ENCODE measurements around the gene SSUH2. TPM values are rescaled to one million over a fixed set of nuclear protein-coding genes. Genes with fewer than 3 reads are reported as not detected.

Gene SSUH2
- total RNA-seq, 4 donors from 2014 or later = 0.62 TPM; not detected in 3

DNA sequence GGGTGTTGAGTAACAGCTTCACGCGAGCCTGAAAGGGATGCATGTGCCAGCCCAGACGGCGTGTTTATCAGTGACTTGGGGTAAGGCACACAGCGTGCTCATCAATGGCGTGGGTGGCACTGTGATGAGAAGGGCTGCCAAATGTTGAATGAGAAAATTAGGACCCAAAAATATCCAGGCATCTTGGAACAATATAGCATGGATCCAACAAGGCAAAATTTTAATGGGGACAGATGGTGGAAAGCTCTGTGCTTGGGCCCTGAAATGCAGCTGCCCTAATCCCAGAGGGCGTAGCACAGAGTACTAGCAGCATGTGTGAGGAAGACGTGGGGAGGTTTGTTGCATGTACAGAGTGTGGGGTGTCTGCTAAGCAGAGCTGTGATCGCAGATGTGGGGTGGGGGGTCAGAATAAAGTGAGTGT, 48.9 kb downstream of the SSUH2 start:
- 85% methylated on average over 9 of the region's 9 CpGs for WGBS
- TF ChIP-seq POLR2AphosphoS5 (IDR thresholded peaks at IDR 0.05) (no peak), EP300 (IDR thresholded peaks at IDR 0.05) (no peak), POLR2A (IDR thresholded peaks at IDR 0.05) (no peak)
- TF ChIP-seq, protein P1, sequence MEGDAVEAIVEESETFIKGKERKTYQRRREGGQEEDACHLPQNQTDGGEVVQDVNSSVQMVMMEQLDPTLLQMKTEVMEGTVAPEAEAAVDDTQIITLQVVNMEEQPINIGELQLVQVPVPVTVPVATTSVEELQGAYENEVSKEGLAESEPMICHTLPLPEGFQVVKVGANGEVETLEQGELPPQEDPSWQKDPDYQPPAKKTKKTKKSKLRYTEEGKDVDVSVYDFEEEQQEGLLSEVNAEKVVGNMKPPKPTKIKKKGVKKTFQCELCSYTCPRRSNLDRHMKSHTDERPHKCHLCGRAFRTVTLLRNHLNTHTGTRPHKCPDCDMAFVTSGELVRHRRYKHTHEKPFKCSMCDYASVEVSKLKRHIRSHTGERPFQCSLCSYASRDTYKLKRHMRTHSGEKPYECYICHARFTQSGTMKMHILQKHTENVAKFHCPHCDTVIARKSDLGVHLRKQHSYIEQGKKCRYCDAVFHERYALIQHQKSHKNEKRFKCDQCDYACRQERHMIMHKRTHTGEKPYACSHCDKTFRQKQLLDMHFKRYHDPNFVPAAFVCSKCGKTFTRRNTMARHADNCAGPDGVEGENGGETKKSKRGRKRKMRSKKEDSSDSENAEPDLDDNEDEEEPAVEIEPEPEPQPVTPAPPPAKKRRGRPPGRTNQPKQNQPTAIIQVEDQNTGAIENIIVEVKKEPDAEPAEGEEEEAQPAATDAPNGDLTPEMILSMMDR (IDR thresholded peaks at IDR 0.05) = no peak
- no peak for DNase-seq (ENCODE audit: low spot score in 2 of 2)
- Histone ChIP-seq H3K27me3 (no peaks in the 10 kb centered on the region), H3K36me3 (no peaks in the 10 kb centered on the region), H3K9me3 (no peaks in the 10 kb centered on the region), H3K27ac (no peak overlapping the region), H3K4me3 (no peak overlapping the region), H3K4me1 (peaks cover 11% of the 10 kb centered on the region)

DNA sequence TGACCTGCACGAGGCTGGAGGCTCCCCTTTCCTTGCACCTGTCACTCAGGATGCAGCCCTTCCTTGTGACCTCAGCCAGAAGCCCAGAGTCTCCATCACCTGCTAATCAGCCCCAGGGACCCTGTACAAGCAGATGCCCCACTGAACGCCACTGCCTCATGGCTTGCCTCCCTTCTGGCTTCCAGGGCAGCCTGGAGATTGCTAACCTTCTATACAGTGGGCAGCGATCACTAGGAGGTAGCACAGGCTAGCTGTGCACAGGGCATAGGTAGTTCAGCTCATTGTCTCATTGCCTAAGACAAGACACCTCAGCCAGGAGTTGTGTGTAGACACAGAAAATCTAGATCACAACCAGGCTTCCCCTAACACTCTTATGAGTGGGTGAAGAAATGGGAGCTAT, 49.3 kb downstream of the SSUH2 start:
- Histone ChIP-seq H3K27ac (no peak overlapping the region), H3K36me3 (no peaks in the 10 kb centered on the region), H3K4me3 (no peak overlapping the region), H3K9me3 (no peaks in the 10 kb centered on the region), H3K27me3 (no peaks in the 10 kb centered on the region), H3K4me1 (peaks cover 11% of the 10 kb centered on the region)
- TF ChIP-seq, protein P1 (IDR thresholded peaks at IDR 0.05) = no peak
- no peak for TF ChIP-seq POLR2A (IDR thresholded peaks at IDR 0.05)
- no peak for TF ChIP-seq EP300 (IDR thresholded peaks at IDR 0.05)
- no peak for TF ChIP-seq POLR2AphosphoS5 (IDR thresholded peaks at IDR 0.05)
- WGBS = 92% methylated on average over 3 of the region's 3 CpGs
- no peak for DNase-seq (ENCODE audit: low spot score in 2 of 2)

DNA sequence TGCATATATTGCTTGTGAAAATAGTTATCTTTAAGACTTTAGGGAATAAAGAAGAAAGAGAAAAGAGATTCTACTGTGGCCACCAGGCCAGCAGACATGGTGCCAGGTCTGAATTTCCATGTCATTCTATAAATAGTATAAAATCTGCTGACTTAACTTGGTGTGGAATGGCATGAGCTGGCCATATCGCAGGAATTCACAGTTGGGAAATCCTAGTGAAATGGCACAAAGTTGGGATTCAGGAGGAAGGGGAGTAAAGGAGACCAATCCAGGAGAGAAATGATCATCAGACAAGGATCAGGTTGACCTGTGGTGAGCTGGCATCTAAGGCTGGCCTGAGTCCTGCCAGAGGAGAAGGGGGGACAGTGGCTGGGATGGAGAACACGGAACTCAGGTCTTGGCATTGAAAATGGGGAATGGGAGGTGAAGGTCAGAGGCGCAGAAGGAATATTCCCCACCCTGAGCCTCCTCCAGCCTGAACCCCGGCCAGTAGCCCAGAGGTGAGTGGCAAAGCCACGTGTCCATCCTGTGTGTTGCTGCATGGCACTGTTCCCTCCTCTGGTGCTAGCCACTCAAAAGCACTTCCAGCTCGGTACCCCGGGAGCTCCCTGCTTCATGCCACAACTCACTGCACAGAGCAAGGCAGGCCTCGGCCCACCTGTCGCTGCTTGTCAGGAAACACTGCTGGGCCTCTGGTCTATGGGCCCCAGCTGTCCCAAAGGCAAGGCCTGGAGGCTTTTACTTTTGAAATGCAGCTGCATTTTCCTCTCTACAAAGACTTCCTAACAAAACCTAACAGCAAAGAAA, 51.4 kb downstream of the SSUH2 start:
- DNase-seq (ENCODE audit: low spot score in 2 of 2) = no peak
- 86% methylated on average over 7 of the region's 9 CpGs for WGBS
- no peak overlapping the region for H3K4me3 ChIP-seq
- TF ChIP-seq POLR2A (IDR thresholded peaks at IDR 0.05) = no peak
- no peak for TF ChIP-seq EP300 (IDR thresholded peaks at IDR 0.05)
- TF ChIP-seq, protein P1 (IDR thresholded peaks at IDR 0.05) = no peak
- no peak for TF ChIP-seq POLR2AphosphoS5 (IDR thresholded peaks at IDR 0.05)
- no peaks in the 10 kb centered on the region for H3K36me3 ChIP-seq
- H3K27me3 ChIP-seq = no peaks in the 10 kb centered on the region
- no peaks in the 10 kb centered on the region for H3K9me3 ChIP-seq
- peaks cover 11% of the 10 kb centered on the region for H3K4me1 ChIP-seq
- H3K27ac ChIP-seq = no peak overlapping the region

DNA sequence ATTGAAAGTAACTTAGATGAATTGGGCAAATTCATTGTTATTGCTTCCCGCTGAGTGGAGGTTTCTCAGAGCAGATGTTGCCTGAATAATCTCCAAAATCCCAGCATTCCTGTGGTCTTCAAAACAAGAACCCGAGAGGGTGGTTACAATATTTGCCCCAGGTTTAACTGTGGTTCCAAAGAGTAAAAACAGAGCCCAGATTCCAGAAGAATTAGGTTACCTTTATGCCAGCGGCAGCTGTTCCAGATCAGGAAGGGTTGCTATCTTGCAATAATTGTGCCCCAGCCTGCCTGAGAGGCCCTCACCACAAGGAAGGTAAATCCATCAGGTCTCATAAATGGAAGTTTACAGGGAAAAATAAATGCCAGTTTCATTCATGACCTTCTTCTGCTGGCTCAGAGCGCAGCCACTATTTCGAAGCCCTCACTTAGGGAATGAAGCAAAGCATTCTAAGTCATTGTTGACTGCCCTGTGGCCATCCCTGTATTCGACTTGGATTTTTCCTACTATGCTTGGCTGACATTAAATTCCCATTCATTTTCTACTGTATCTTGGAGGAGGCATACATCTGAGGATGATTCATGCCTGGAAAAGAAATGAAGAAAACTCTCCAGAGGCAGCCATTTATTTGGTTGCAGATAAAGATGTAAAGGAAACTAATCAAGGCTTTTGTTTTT, 54.6 kb downstream of the SSUH2 start:
- DNase-seq (ENCODE audit: low spot score in 2 of 2) = no peak
- TF ChIP-seq EP300 (IDR thresholded peaks at IDR 0.05) = no peak
- TF ChIP-seq, protein P1 (IDR thresholded peaks at IDR 0.05) = no peak
- no peak overlapping the region for H3K4me3 ChIP-seq
- no peaks in the 10 kb centered on the region for H3K36me3 ChIP-seq
- 36% methylated on average over 6 of the region's 6 CpGs for WGBS
- no peaks in the 10 kb centered on the region for H3K4me1 ChIP-seq
- H3K27me3 ChIP-seq = no peaks in the 10 kb centered on the region
- no peaks in the 10 kb centered on the region for H3K9me3 ChIP-seq
- no peak overlapping the region for H3K27ac ChIP-seq

DNA sequence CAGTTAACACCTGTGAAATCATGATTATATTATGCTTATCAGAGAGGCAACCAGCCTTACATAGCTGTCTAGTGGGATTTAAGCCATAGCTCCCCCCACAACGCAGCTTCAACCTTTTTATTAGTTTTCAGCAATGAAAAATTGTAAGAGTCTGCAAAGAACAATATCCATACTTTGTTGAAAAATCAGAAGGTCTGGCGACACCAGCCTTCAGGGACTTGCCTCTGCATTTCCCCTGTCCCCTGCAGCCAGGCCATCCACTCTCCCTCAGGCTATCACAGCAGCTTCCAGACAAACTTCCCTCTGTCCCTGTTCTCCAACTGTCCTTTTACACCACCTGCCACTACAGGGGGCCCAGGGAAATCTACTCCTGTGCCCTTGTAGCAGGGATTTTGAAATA, 59.9 kb downstream of the SSUH2 start:
- no peaks in the 10 kb centered on the region for H3K36me3 ChIP-seq
- no peak for TF ChIP-seq EP300 (IDR thresholded peaks at IDR 0.05)
- TF ChIP-seq POLR2AphosphoS5 (IDR thresholded peaks at IDR 0.05) = no peak
- no peaks in the 10 kb centered on the region for H3K9me3 ChIP-seq
- no peak overlapping the region for H3K4me3 ChIP-seq
- H3K4me1 ChIP-seq = no peaks in the 10 kb centered on the region
- WGBS = 88% methylated on average over 2 of the region's 2 CpGs
- no peak overlapping the region for H3K27ac ChIP-seq
- H3K27me3 ChIP-seq = no peaks in the 10 kb centered on the region
- DNase-seq (ENCODE audit: low spot score in 2 of 2) = no peak

Data from suprapubic skin (tissue), 4 donors.